DND-41 (cell line): Measurements from ENCODE around the gene CD82.

Experiments used
- CTCF ChIP-seq: IDR thresholded peaks from 2 replicates; pipeline ENCODE4 v1.5.1; 2012; ENCODE audit warnings: borderline replicate concordance, low read length, moderate library complexity, mild to moderate bottlenecking; ENCODE audit not compliant: poor library complexity, severe bottlenecking; ENCODE audit errors: extremely low read depth
- EZH2 ChIP-seq: IDR thresholded peaks from 3 replicates; pipeline ENCODE4 v1.6.1; 2012; ENCODE audit warnings: borderline replicate concordance, low read depth, mild to moderate bottlenecking, moderate library complexity, low read length, inconsistent platforms; ENCODE audit not compliant: severe bottlenecking

- no peak for TF ChIP-seq EZH2
- TF ChIP-seq CTCF, result no peak
Measured at GRCh38 chr11:44598831-44599230, 33.4 kb downstream of the CD82 start.
